WERI-Rb-1 (cell line): ENCODE measurements around the gene ZDHHC1.
A peak's percentile ranks its signal among the peaks of the same experiment; 100 is the strongest.
"Not testable (repeated sequence)": the region's sequence is repeated elsewhere in the genome, so short reads cannot be mapped to it uniquely, and the experiment has no call there.

Experiments
- DNase-seq: peaks from one replicate; pipeline ENCODE4 v3.0.0-alpha.2; 2020
- H3K27ac ChIP-seq: fragments of 250-450 bp; sonication (Bioruptor Pico); 2 replicates; pipeline ENCODE4 v1.5.1; 2020; ENCODE audit warnings: mild to moderate bottlenecking, moderate library complexity
- H3K27me3 ChIP-seq: fragments of 250-450 bp; sonication (Bioruptor Pico); 2 replicates; pipeline ENCODE4 v1.5.1; 2021; ENCODE audit warnings: mild to moderate bottlenecking, low read depth, moderate library complexity; ENCODE audit not compliant: insufficient read depth, severe bottlenecking
- H3K36me3 ChIP-seq: fragments of 250-450 bp; sonication (Bioruptor Pico); 2 replicates; pipeline ENCODE4 v1.5.1; 2020; ENCODE audit warnings: mild to moderate bottlenecking, moderate library complexity
- H3K4me3 ChIP-seq: 2 replicates; pipeline ENCODE4 v1.5.1; 2011; ENCODE audit warnings: low read depth, mild to moderate bottlenecking, control low read depth, low read length
- H3K9me3 ChIP-seq: fragments of 250-450 bp; sonication (Bioruptor Pico); 2 replicates; pipeline ENCODE4 v1.5.1; 2021; ENCODE audit warnings: mild to moderate bottlenecking, moderate library complexity; ENCODE audit not compliant: severe bottlenecking
- CTCF ChIP-seq: IDR thresholded peaks from 2 replicates; pipeline ENCODE4 v1.5.1; 2011; ENCODE audit warnings: low read depth, mild to moderate bottlenecking, control low read depth, inconsistent platforms, low read length

The ZDHHC1 gene

GRCh38 chr16:67419931-67420330 lies 3.7 kb upstream of the ZDHHC1 start:
- TF ChIP-seq CTCF: 0 out of 2 replicates have a peak, but pooled peaks have one; percentile 36
- DNase-seq: no peak
- no peaks in the 10 kb centered on the region for H3K9me3 ChIP-seq
- H3K27ac ChIP-seq: peak overlapping the region; percentile 17; the same call in 1 of the 2 replicates
- H3K4me3 ChIP-seq: no peak overlapping the region
- H3K36me3 ChIP-seq: no peaks in the 10 kb centered on the region
- H3K27me3 ChIP-seq: no peaks in the 10 kb centered on the region

GRCh38 chr16:67419502-67419901 lies 3.2 kb upstream of the ZDHHC1 start:
- Histone ChIP-seq H3K27ac (peak overlapping the region; percentile 43), H3K9me3 (no peaks in the 10 kb centered on the region), H3K4me3 (no peak overlapping the region), H3K36me3 (no peaks in the 10 kb centered on the region; the same call in 1 of the 2 replicates), H3K27me3 (no peaks in the 10 kb centered on the region)
- DNase-seq: peak; percentile 84
- TF ChIP-seq CTCF: no peak

GRCh38 chr16:67417333-67418061 lies 1.2 kb upstream of the ZDHHC1 start:
- no peak for TF ChIP-seq CTCF
- Histone ChIP-seq H3K27me3 (no peaks in the 10 kb centered on the region), H3K9me3 (no peaks in the 10 kb centered on the region), H3K4me3 (no peak overlapping the region), H3K27ac (no peak overlapping the region), H3K36me3 (no peaks in the 10 kb centered on the region; the same call in 1 of the 2 replicates)
- no peak for DNase-seq

- peak overlapping the region; percentile 81 for H3K4me3 ChIP-seq
- H3K27ac ChIP-seq, H3K36me3 ChIP-seq, DNase-seq, H3K9me3 ChIP-seq, H3K27me3 ChIP-seq: not testable (repeated sequence)
Observed at GRCh38 chr16:67415421-67415820, 856 bp downstream of the ZDHHC1 start.

GRCh38 chr16:67413978-67414911 lies 2.0 kb downstream of the ZDHHC1 start:
- Histone ChIP-seq H3K36me3 (no peaks in the 10 kb centered on the region; the same call in 1 of the 2 replicates), H3K27me3 (no peaks in the 10 kb centered on the region), H3K4me3 (no peak overlapping the region), H3K27ac (no peak overlapping the region), H3K9me3 (no peaks in the 10 kb centered on the region)
- no peak for TF ChIP-seq CTCF
- no peak for DNase-seq

- no peak for TF ChIP-seq CTCF
- Histone ChIP-seq H3K4me3 (no peak overlapping the region), H3K36me3 (no peaks in the 10 kb centered on the region; the same call in 1 of the 2 replicates), H3K9me3 (no peaks in the 10 kb centered on the region), H3K27me3 (no peaks in the 10 kb centered on the region), H3K27ac (no peak overlapping the region)
- no peak for DNase-seq
Observed at GRCh38 chr16:67412294-67412693, 4.0 kb downstream of the ZDHHC1 start.
